Right hindlimb (tissue), 1 donor: ENCODE measurements around the gene DNMT3B.
A peak's percentile ranks its signal among the peaks of the same experiment; 100 is the strongest.
"Not testable (repeated sequence)": the region's sequence is repeated elsewhere in the genome, so short reads cannot be mapped to it uniquely, and the experiment has no call there.

Experiments
- DNase-seq: peaks from one replicate; pipeline ENCODE4 v3.0.0-alpha.2; 2018

Gene DNMT3B

GRCh38 chr20:32792316-32792715, 30.1 kb downstream of the DNMT3B start:
- peak; percentile 83 for DNase-seq

GRCh38 chr20:32792731-32793458, 30.7 kb downstream of the DNMT3B start:
- peak; percentile 49 for DNase-seq

GRCh38 chr20:32796383-32796948, 34.3 kb downstream of the DNMT3B start:
- DNase-seq: no peak

- DNase-seq: peak; percentile 73
Measured at GRCh38 chr20:32796981-32797451, 34.8 kb downstream of the DNMT3B start.

- not testable (repeated sequence) for DNase-seq
Measured at GRCh38 chr20:32797571-32797970, 35.4 kb downstream of the DNMT3B start.

GRCh38 chr20:32798046-32798981, 36.1 kb downstream of the DNMT3B start:
- peak; percentile 42 for DNase-seq

GRCh38 chr20:32803092-32803491, 40.9 kb downstream of the DNMT3B start:
- DNase-seq: no peak

- DNase-seq: no peak
Measured at GRCh38 chr20:32804022-32804715, 42.0 kb downstream of the DNMT3B start.

GRCh38 chr20:32804817-32805216, 42.6 kb downstream of the DNMT3B start:
- DNase-seq: no peak

- no peak for DNase-seq
Measured at GRCh38 chr20:32805721-32806120, 43.5 kb downstream of the DNMT3B start.

GRCh38 chr20:32806356-32806755, 44.2 kb downstream of the DNMT3B start:
- no peak for DNase-seq

- DNase-seq: no peak
Measured at GRCh38 chr20:32807706-32808105, 45.5 kb downstream of the DNMT3B start.

- DNase-seq: no peak
Measured at GRCh38 chr20:32808438-32808837, 46.3 kb downstream of the DNMT3B start.

GRCh38 chr20:32809907-32810306, 47.7 kb downstream of the DNMT3B start:
- DNase-seq: no peak

- no peak for DNase-seq
Measured at GRCh38 chr20:32810941-32811340, 48.8 kb downstream of the DNMT3B start.

GRCh38 chr20:32811886-32812285, 49.7 kb downstream of the DNMT3B start:
- no peak for DNase-seq

- DNase-seq: no peak
Measured at GRCh38 chr20:32819992-32820697, 58.0 kb downstream of the DNMT3B start.

GRCh38 chr20:32820698-32821377, 58.7 kb downstream of the DNMT3B start:
- DNase-seq: no peak

- no peak for DNase-seq
Measured at GRCh38 chr20:32822225-32822624, 60.0 kb downstream of the DNMT3B start.

GRCh38 chr20:32823078-32823477, 60.9 kb downstream of the DNMT3B start:
- DNase-seq: no peak
